Spleen (tissue), 11 donors: ENCODE measurements around the gene POLR3B. TPM values are rescaled to one million over a fixed set of nuclear protein-coding genes. Genes with fewer than 3 reads are reported as not detected.

Experiments
- DNase-seq: peaks from one replicate; pipeline ENCODE4 v3.0.0-alpha.2; 2020
- H3K27ac ChIP-seq, 8 donors: fragments of 200-600 bp; sonication (generic) in 7 of 8; 1 replicate in 4 of 8; 2 replicates in 4 of 8; pipeline versions ENCODE4 v1.5.0 to v1.8.0; 2016 to 2021; ENCODE audit warnings: inconsistent platforms in 4 of 8, mild to moderate bottlenecking in 4 of 8, moderate library complexity in 1 of 8
- H3K27me3 ChIP-seq, 7 donors: fragments of 200-600 bp; sonication (generic) in 6 of 7; replicated peaks in 1 of 7; 1 replicate in 4 of 7; 2 replicates in 3 of 7; pipeline versions ENCODE4 v1.5.0 to v1.8.0; 2016 to 2021; ENCODE audit warnings: inconsistent platforms in 3 of 7, mild to moderate bottlenecking in 1 of 7
- H3K36me3 ChIP-seq, 6 donors: fragments of 200-600 bp; sonication (generic) in 5 of 6; 1 replicate in 4 of 6; 2 replicates in 2 of 6; pipeline versions ENCODE4 v1.5.0 to v1.8.0; 2016 to 2021; ENCODE audit warnings: inconsistent platforms in 2 of 6
- H3K4me1 ChIP-seq, 6 donors: fragments of 200-600 bp; sonication (generic) in 5 of 6; 1 replicate in 3 of 6; 2 replicates in 3 of 6; pipeline versions ENCODE4 v1.5.0 to v1.8.0; 2016 to 2021; ENCODE audit warnings: inconsistent platforms in 3 of 6
- H3K4me3 ChIP-seq, 8 donors: fragments of 200-600 bp; sonication (generic) in 7 of 8; 1 replicate in 4 of 8; 2 replicates in 4 of 8; pipeline versions ENCODE4 v1.5.0 to v1.8.0; 2016 to 2021; ENCODE audit warnings: inconsistent platforms in 4 of 8, mild to moderate bottlenecking in 4 of 8, moderate library complexity in 2 of 8
- H3K9me3 ChIP-seq, 8 donors: fragments of 200-600 bp; sonication (generic) in 7 of 8; 1 replicate in 4 of 8; 2 replicates in 4 of 8; pipeline versions ENCODE4 v1.5.0 to v1.8.0; 2016 to 2021; ENCODE audit warnings: inconsistent platforms in 4 of 8
- CTCF ChIP-seq, 11 experiments: fragments of 200-600 bp in 7 of 11; fragments of 450-650 bp in 4 of 11; sonication (generic) in 4 of 11; IDR thresholded peaks in 8 of 11; conservative IDR thresholded peaks in 3 of 11; 1 replicate in 7 of 11; 2 replicates in 4 of 11; pipeline versions ENCODE4 v1.4.0 to v1.8.0; 2016 to 2021; ENCODE audit warnings: antibody characterized with exemption in 11 of 11, inconsistent platforms in 4 of 11, mild to moderate bottlenecking in 1 of 11
- POLR2A ChIP-seq, 3 donors: fragments of 450-650 bp; IDR thresholded peaks; one replicate each; pipeline ENCODE4 v1.5.1; 2017; ENCODE audit warnings: antibody characterized with exemption in 3 of 3, mild to moderate bottlenecking in 1 of 3
- POLR2AphosphoS5 ChIP-seq, 3 donors: sonication (generic); formaldehyde crosslinking; IDR thresholded peaks; one replicate each; pipeline ENCODE4 v1.5.1; 2017; ENCODE audit warnings: antibody characterized with exemption in 3 of 3
- WGBS, 5 donors: extraction: QIAGEN DNeasy Blood & Tissue Kit in 3 of 5; methylation state at CpG; one replicate each; pipeline versions ENCODE4 v1.1.5 to v1.1.7; 2013 to 2018; 5-methylcytosine and 5-hydroxymethylcytosine counted together
- intact Hi-C: fragments of 100-400 bp; cut with DNase I; formaldehyde crosslinking; loops from one replicate; pipeline ENCODE4 v1.15.0; 2023; ENCODE audit warnings: low total_unique reads
- polyA plus RNA-seq, 3 donors: library from polyadenylated mRNA; stranded (reverse); fragments of 200-250 nt; gene quantifications; one replicate each; pipeline ENCODE4 v1.2.1, GENCODE V29; 2013
- total RNA-seq, 7 donors: library from RNA; depleted of rRNA in 3 of 7; stranded (reverse); fragments of >200 nt in 3 of 7; fragmentation: NEBNext Ultra II Directional in 4 of 7; extraction: Animal tissue kit (Norgen Biotek cat#: 25700) in 4 of 7; gene quantifications; one replicate each; pipeline versions ENCODE4 v1.1.0 to v1.2.1, GENCODE V29; 2016 to 2021
- donor health status: healthy with polysubstance abuse.
- donor health status: DM: no; HTN: no; CAD: no; lungs with moderate emphysema.
- donor health status: DM: no; HTN: no; CAD: no.
- donor health status: Bipolar disorder and iron deficiency.
- donor health status: healthy.
- donor health status: DM: no; HTN: no; CAD: no.
- donor health status: DM: yes; HTN: yes; CAD: no.

Gene POLR3B
- total and polyA plus RNA-seq, 10 donors = 1.9 to 10.0 (median 5.6) TPM

GRCh38 chr12:106362971-106363370 is 5.4 kb downstream of the POLR3B start:
- DNase-seq = no peak
- H3K36me3 ChIP-seq = peaks cover 0 to 40% (median 6%) of the 10 kb centered on the region in 6 donors
- no peak overlapping the region for H3K27ac ChIP-seq
- H3K4me3 ChIP-seq = no peak overlapping the region
- 91 to 95% (median 94%) methylated on average over 4 of the region's 4 CpGs for WGBS, 5 donors
- no peak for TF ChIP-seq CTCF (IDR thresholded peaks at IDR 0.05 in 8 of 11, conservative IDR thresholded peaks at IDR 0.05 in 3 of 11)
- no peak for TF ChIP-seq POLR2AphosphoS5 (IDR thresholded peaks at IDR 0.05)
- no peak for TF ChIP-seq POLR2A (IDR thresholded peaks at IDR 0.05)
- H3K9me3 ChIP-seq = no peaks in the 10 kb centered on the region
- H3K27me3 ChIP-seq = no peaks in the 10 kb centered on the region
- intact Hi-C loops = no loop called here
- H3K4me1 ChIP-seq = peaks cover 0 to 26% (median 18%) of the 10 kb centered on the region in 6 donors

GRCh38 chr12:106364261-106364660 is 6.7 kb downstream of the POLR3B start:
- peaks cover 0 to 44% (median 14%) of the 10 kb centered on the region in 6 donors for H3K36me3 ChIP-seq
- H3K9me3 ChIP-seq = no peaks in the 10 kb centered on the region
- H3K27ac ChIP-seq = no peak overlapping the region
- peaks cover 0 to 14% (median 8%) of the 10 kb centered on the region in 6 donors for H3K4me1 ChIP-seq
- intact Hi-C loops = no loop called here
- DNase-seq = no peak
- no peaks in the 10 kb centered on the region for H3K27me3 ChIP-seq
- H3K4me3 ChIP-seq = no peak overlapping the region
- TF ChIP-seq POLR2AphosphoS5 (IDR thresholded peaks at IDR 0.05) = no peak
- 89 to 97% (median 94%) methylated on average over 4 of the region's 4 CpGs for WGBS, 5 donors

GRCh38 chr12:106369624-106370346 is 12.2 kb downstream of the POLR3B start:
- Histone ChIP-seq H3K27me3 (no peaks in the 10 kb centered on the region), H3K27ac (no peak overlapping the region), H3K4me1 (no peaks in the 10 kb centered on the region), H3K36me3 (peaks cover 0 to 87% (median 39%) of the 10 kb centered on the region in 6 donors), H3K9me3 (peaks cover 0 to 16% (median 9%) of the 10 kb centered on the region in 8 donors), H3K4me3 (no peak overlapping the region)
- TF ChIP-seq CTCF (IDR thresholded peaks at IDR 0.05 in 8 of 11, conservative IDR thresholded peaks at IDR 0.05 in 3 of 11) (no peak), POLR2A (IDR thresholded peaks at IDR 0.05) (no peak), POLR2AphosphoS5 (IDR thresholded peaks at IDR 0.05) (no peak)
- intact Hi-C loops = no loop called here
- DNase-seq = no peak
- WGBS, 5 donors = 81 to 90% (median 83%) methylated on average over 6 of the region's 6 CpGs

- Histone ChIP-seq H3K27me3 (no peaks in the 10 kb centered on the region), H3K4me1 (no peaks in the 10 kb centered on the region), H3K9me3 (peaks cover 0 to 22% (median 16%) of the 10 kb centered on the region in 8 donors), H3K4me3 (no peak overlapping the region), H3K27ac (no peak overlapping the region), H3K36me3 (peaks cover 0 to 99% (median 54%) of the 10 kb centered on the region in 6 donors)
- intact Hi-C loops = no loop called here
- no peak for DNase-seq
- WGBS, 5 donors = 44 to 55% (median 49%) methylated on average over 4 of the region's 4 CpGs
- TF ChIP-seq POLR2AphosphoS5 (IDR thresholded peaks at IDR 0.05) (no peak), CTCF (IDR thresholded peaks at IDR 0.05 in 8 of 11, conservative IDR thresholded peaks at IDR 0.05 in 3 of 11) (no peak)
Observed at GRCh38 chr12:106378788-106379187, 21.2 kb downstream of the POLR3B start.
